HG02852 (cell line): Measurements from ENCODE around the gene ZKSCAN1.

Experiments
- ATAC-seq: cut with Tn5 transposase; IDR thresholded peaks from one replicate; pipeline ENCODE4 v1.9.1; 2021; ENCODE audit warnings: mild to moderate bottlenecking, moderate library complexity; ENCODE audit not compliant: unreplicated experiment

The ZKSCAN1 gene

DNA sequence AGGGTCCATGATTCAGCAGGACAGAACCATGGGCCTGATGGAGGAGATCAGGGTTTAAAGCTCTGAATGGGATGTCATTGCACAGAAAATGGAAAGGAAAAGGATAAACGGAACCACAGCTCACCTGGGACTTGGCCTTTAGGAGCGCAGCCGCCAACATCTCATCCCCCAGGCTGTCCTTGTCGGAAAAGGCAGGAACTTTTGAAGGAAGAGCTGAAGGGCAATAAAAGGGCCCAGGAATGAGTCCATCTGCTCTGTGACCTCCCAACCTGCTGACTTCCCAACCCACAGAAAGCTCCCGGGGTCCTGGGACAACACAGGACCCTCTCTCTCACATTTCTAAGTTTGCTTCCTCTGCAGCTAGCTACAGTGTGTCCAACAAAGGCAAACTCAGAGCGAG is 60.0 kb downstream of the ZKSCAN1 start:
- ATAC-seq, result no peak

DNA sequence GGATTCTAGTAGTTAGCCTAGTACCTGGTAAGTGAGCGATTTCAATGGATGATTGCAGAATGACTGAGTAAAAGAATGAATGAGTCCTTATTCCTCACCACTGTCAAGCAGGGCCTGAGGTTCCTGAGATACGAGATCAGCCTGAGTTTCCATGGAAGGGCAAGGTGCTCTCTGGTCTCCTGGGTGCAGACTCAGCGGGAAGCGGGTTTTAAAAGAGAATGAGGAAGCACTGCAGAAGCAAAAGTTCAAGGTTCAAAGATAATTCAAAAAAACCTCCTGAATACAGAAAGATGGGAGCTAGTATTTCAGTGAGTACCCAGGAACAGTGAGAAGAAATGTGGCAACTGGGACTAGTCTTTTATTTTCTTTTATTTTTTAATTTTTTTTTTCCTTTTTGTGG is 61.8 kb downstream of the ZKSCAN1 start:
- no peak for ATAC-seq

DNA sequence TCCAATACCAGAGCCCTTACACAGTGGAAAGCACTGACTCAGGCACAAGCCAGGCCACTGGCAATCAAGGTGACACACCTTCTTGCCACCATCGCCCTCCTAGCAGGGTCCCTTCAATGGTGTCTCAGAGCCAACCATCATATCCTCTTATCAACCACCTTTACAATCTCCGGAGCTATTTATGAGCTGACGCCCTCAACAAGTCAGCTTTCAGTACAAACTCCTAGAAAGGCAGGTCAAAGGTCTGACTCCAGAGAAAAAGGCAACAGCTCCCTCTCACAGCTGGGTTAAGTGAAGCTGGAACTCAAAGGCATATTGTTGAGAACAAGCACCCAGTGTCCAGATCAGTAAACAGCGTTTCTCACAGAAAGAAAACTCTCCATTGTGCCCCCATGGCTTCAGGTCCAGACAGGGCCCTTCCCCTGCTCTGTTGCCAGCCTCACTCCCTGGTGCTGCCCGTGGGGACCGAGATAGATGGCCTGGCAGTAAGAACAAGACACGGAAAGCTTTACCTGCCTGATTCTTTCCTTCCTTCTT is 63.7 kb downstream of the ZKSCAN1 start:
- ATAC-seq, result no peak

DNA sequence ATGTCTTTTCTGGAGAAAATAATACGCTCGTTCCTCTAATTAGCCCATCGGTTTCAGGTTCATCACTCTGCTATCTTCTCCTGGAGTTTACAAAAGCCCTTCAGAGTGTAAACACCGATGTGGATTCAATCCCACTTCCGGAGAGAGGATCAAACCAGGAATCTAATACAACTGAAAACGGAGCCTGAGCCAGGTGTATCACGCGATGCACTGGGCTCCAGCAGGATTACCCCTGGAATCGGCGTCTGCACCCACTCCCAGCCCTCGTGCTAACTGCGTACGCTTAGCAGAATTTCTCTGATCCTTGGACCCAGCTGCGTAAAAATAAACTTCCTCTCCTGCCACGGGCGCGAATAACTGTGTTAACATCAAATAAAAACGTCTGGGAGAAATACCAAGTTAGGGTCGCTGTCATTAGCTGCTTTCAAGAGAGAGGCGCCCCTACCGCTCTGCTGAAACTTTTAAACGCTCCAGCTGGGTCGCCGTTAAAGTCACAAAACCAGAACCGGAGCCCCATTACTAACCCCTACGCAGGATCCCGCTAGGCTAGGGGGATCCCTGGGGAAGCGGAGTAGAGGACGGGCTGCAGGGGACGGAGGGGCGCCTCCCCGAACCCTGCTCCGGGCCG is 65.6 kb downstream of the ZKSCAN1 start:
- peak; percentile 19 for ATAC-seq

DNA sequence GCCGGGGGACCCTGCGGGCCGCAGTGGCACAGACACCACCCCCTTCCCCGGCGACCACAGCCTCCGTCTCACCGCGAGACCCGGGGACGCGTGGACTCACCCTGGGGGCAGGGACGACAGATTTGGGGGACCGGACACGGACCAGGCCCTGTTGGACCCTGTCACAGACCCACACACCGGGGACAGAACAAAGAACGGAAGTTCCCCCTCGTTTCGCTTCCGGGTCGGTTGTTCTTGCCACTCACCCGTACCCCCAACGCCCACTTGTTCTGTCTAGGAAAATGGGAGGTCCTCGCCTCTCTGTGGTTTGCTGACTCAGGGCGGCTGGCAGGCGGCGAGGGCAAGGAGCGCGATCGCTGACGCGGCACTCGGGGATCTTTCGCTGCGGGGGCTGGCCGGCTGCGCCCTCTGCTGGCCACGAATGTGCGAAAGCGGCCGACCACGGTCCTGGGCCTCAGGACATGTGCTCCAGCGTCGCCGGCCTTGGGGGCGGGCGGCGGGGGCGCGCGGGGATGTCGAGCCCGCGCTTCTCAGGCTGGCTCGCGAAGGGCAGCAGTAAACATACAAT is 66.2 kb downstream of the ZKSCAN1 start, which contains the start of gene ZNF3:
Gene ZNF3, minus strand, starts transcription at position 189 of the 568 bp plus-strand sequence. CDS start 4,366 bp downstream, outside the sequence.
- ATAC-seq, result peak; percentile 75

DNA sequence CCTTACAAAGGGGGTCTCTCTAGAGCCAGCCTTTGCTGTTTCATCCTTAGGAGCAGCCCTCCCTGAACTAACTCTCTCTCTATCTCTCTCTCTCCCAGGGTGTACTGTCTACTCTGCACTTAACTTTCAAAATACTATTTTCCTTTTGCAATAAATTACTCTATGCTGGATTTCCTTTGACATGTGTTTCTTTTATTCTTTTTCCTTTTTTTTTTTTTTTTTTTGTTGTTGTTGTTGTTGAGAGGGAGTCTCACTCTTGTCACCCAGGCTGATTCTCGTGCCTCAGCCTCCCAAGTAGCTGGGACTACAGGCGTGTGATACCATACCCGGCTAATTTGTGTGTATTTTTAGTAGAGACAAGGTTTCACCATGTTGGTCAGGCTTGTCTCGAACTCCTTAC is 67.6 kb downstream of the ZKSCAN1 start:
- ATAC-seq, result no peak

DNA sequence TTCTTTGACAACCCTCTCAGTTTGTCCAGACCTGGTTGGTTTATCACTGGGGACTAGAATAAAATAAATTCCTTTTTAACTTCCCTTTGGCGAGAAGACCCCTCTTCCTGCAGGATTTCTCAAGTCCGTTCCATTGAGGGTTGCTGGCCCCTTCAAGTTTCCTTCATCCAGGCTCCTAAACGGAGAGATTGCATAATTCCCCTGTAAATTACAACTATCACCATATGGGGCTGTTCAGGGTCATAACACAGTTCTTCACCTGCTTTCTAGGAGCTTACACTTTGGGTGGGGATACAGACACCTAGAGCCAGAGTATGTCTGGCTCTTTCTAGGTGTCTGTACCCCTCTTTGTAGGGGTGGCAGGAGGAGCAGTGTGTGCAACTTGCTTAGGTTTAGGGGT is 70.1 kb downstream of the ZKSCAN1 start:
- ATAC-seq, result no peak

DNA sequence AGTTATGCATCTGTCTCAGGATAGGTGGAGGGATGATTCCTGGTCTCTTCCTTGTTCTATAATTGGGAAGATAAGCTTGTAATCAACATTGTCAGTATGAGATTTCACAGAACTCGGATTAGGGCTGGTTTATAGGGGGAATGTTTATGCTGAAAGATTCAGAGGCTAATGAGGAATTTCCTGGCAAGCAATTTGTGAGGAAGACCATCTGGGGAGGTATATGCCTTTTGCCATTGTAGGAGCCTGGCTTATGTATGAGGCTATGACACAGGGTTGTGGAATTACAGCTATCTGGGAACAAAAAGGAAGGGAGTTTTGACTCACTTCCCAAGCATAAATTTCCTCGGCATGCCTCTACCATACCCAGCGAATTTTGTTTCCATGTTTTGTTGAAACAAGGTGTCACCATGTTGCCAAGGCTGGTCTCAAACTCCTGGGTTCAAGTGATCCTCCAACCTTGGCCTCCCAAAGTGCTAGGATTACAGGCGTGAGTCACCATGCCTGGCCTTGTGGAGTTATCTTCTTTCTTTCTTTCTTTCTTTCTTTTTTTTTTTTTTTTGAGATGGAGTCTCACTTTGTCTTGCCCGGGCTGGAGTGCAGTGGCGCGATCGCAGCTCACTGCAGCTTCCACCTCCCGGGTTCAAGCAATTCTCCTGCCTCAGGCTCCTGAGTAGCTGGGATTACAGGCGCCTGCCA is 71.8 kb downstream of the ZKSCAN1 start:
- ATAC-seq, result no peak

DNA sequence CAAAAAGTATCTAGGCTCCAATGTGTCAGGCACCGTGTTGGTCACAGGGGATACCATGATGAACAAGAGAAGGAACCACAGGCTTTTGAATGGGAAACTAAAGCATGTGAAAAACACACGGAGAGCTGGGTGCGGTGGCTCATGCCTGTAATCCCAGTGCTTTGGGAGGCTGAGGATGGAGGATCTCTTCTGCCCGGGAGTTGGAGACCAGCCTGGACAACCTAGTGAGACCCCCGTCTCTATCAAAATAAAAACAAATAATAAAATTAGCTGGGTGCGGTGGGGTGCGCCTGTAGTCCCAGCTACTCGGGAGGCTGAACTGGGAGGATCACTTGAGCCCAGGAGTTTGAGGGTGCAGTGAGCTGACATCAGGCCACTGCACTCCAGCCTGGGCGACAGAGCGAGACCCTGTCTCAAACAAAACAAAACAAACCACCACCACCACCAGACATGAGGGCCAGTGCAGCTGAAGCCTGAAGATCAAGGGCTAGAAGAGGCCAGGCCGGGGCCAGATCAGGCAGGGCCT is 72.8 kb downstream of the ZKSCAN1 start:
- peak; percentile 18 for ATAC-seq

DNA sequence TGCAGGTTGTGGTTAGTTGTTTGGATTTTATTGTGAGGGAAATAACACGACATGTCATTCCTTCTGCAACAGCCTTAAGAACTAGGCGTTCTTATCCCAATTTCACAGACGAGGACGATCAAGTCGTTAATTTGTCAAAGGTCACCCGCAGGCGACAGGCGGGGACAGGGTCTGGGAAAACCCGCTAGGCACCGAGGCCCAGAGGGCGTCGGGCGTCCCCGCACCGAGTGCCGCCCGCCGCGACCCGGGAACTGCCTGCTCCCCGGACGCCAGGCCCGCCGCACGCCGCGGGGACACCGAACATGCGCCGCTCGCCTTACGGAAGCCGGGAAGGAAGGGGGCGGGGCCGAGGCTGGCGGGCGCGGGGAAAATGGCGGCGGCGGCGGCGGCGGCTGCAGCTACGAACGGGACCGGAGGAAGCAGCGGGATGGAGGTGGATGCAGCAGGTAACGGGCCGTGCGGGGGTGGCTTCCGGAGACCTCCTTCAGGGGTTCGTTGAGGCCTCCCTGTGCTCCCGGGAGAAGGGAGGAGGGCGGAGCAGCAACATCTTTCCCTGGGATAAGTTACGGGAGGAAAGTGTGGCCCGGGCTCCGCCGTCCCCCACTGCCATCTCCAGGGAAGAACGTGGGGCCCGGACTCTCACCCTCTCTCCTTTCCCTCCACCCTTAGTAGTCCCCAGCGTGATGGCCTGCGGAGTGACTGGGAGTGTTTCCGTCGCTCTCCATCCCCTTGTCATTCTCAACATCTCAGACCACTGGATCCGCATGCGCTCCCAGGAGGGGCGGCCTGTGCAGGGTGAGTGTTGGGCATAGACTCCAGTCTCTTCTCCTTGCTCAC is 73.4 kb downstream of the ZKSCAN1 start, which contains the start of gene COPS6:
Gene COPS6, plus strand, starts transcription at position 349 of the 837 bp plus-strand sequence. Its CDS starts 22 bp downstream, at position 371.
- ATAC-seq, result peak; percentile 63

DNA sequence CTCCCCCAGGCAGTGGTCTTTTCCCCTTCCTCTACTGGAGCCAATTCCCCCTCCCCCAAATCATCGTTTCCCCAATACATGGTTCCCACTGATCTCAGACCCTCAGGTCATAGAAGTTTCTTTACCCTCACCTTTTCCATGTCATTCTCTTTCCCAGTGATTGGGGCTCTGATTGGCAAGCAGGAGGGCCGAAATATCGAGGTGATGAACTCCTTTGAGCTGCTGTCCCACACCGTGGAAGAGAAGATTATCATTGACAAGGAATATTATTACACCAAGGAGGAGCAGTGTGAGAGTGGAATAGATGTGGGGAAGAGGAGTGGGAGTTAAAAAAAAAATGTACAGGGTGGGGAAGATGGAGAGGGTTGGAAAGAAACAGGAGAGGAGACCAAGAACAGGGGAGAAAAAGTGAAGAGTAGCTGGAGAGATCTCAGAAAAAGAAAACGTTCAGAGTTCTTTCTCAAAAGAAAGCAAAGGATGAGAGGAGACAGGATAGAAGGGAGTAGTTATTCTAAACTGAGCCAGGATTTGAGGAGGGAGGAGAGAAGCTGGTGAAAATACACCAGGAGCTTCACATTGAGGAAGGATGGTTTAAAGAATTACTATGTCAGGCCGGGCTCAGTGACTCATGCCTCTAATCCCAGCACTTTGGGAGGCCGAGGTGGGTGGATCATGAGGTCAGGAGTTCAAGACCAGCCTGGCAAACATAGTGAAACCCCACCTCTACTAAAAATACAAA is 74.2 kb downstream of the ZKSCAN1 start:
- ATAC-seq, result no peak

DNA sequence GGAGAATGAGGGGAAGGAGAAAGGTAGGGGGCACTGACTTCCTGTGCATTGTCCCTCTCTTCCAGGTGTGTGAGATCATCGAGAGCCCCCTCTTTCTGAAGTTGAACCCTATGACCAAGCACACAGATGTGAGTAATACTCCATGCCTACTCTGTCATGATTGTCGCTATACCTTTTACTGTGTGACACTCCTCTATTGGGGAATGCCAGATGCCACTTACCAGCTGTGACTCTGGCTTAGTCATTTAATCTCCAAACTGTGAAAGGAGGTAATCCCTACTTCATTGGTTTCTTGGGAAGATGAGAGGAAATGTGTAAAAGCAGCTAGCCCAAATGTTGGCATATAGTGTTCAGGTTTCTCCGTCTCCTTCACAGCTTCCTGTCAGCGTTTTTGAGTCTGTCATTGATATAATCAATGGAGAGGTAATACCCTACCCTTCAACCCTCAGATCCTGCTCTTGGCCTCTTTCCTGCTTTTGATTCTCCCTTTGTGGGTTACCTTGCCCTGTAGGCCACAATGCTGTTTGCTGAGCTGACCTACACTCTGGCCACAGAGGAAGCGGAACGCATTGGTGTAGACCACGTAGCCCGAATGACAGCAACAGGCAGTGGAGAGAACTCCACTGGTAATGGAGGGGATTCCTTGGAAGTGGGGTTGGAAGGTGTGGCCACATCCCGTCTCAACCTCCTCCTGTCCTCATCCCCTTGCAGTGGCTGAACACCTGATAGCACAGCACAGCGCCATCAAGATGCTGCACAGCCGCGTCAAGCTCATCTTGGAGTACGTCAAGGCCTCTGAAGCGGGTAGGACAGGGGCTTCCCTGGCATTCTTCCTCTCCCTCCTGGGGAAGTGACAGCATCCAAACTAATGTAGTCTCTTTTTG is 75.4 kb downstream of the ZKSCAN1 start:
- no peak for ATAC-seq
